HG03342 (cell line): Measurements from ENCODE around the gene PPT1.

Experiments
- ATAC-seq: cut with Tn5 transposase; IDR thresholded peaks from one replicate; pipeline ENCODE4 v1.9.1; 2021; ENCODE audit warnings: mild to moderate bottlenecking, moderate library complexity; ENCODE audit not compliant: unreplicated experiment

The PPT1 gene

GRCh38 chr1:40032240-40032891 is 64.7 kb downstream of the PPT1 start:
- no peak for ATAC-seq

GRCh38 chr1:40030528-40031135 is 66.4 kb downstream of the PPT1 start:
- ATAC-seq: no peak

DNA sequence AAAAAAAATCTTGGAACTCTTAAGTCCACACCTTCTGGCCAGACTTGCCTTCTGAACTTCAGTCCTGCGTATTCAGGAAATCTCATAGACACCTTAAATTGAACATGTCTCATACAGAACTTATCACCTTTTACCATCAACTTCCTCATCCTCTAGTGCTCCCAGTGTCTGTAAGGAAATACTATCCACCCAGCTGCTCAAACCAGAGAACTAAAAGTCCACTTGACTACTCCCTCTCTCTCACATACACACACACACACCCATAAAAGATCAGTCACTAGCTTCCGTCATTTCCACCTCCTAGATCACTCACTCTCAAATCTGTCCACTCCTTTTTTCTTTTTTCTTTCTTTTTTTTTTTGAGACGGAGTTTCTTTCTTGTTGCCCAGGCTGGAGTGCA is 67.4 kb downstream of the PPT1 start:
- ATAC-seq: no peak

GRCh38 chr1:40027647-40028046 is 69.4 kb downstream of the PPT1 start:
- ATAC-seq: no peak

DNA sequence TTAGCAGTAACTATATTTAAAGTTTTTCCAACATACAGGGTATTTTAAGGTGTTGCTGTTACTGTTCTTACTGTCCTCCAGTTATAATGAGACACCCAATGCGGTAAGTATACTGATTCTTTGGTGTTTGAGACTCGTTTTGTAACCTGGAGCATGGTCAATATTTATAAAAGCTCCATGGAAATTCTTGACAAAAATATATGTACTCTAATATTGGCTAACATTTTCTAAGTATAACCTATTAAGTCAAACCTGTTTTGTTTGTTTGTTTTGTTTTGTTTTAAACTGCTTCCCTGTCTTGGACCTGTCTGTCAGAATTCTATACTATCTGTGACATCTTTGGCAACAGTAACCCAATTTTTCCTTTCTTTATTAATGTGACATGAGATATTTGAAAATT is 72.4 kb downstream of the PPT1 start:
- no peak for ATAC-seq

- ATAC-seq: no peak
Measured at GRCh38 chr1:40023379-40023944, 73.6 kb downstream of the PPT1 start.
